ENCODE data around the gene PPP2R2B.

PPP2R2B gene

GRCh38 chr5:146884066-146884626, 5.6 kb upstream of the PPP2R2B start:
- no peak for DNase-seq (ENCODE audit: low read depth)

- no peak for DNase-seq (ENCODE audit: low read depth)
Measured at GRCh38 chr5:146883511-146883910, 5.0 kb upstream of the PPP2R2B start.

DNA sequence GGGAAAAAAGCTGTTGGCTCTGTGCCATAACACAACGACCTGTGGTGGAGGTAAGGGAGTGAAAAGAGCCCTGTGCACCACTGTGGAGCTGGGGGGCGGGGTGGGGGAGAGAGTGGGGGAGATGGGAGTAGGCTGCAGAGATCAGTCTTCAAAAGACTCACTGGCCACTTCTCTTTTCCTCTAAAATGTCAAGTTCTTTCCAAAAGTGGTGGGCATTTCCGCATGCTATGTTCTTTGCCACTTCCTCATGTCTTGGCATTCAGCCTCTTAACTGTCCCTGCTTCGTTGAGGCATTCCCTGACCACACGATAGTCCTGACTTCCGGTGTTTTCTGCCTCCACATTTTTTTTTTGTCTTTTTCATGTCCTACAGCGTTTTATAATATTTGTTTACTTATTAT, 2.4 kb upstream of the PPP2R2B start:
- no peak for DNase-seq (ENCODE audit: low read depth)

GRCh38 chr5:146877783-146878475, 628 bp downstream of the PPP2R2B start:
- DNase-seq (ENCODE audit: low read depth): no peak

GRCh38 chr5:146877178-146877681, 1.3 kb downstream of the PPP2R2B start:
- no peak for DNase-seq (ENCODE audit: low read depth)

DNA sequence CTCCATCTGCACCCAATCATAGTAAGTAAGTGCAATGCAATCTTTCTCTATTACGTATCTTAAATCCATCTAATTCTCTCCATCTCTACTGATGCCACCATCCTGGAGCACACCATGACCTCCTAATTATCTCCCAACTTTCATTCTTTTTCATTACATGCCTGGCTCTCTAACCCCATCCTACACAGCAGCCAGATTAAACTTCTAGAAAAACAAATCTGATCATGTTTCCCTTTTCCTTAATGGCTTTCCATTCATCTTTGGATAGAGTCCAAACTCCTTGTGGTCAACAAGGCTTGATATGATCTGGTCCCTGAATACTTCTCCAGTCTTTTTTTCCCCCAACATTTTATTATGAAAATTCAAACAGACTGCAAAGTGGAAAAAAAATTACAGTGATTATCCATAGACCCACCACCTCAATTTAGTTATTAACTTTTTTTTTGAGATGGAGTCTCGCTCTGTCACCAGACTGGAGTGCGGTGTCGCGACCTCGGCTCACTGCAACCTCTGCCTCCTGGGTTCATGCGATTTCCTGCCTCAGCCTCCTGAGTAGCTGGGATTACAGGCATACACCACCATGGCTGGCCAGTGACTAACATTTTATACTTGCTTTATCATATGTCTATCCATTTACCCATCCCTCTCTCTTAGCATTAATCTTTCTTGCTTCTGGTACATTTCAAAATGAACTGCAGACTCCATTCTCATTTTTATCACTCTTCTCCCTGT, 5.2 kb downstream of the PPP2R2B start:
- DNase-seq (ENCODE audit: low read depth): no peak

DNA sequence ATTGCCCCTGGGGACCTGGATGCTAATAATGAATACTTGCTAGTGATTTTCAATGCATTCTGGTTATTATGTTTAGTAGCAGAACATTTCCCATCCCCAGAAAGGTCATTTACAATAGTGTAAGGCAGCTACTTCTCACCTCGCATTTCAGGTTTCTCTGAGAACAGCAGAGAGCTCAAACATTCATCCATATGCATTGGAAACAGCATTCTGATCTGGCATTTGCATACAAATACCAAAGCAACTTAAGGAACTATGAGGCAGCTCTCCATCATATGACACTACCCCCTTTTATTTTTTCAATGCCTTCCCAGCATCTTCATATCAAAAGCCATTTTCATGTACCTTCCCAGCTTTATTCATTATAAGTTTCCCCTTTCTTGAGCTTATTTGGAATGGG, 6.4 kb downstream of the PPP2R2B start:
- DNase-seq (ENCODE audit: low read depth): no peak

- DNase-seq (ENCODE audit: low read depth): no peak
Measured at GRCh38 chr5:146867996-146868708, 10.4 kb downstream of the PPP2R2B start.

DNA sequence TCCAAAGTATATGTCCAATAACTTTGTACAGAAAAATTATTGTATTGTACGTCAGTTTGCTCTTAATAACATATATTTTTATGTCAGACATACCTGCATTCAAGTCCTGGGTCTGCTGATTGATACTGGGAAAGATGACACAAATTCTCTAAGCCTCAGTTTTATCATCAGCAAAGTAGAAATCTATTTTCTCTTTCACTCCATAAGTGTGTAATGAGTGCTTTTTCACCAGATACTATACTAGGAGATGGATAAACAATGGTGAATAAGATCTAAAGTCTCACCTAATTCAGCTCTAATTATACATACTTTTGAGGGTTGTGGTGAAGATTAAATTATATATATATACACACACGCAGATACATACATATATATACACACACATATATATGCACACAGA, 12.3 kb downstream of the PPP2R2B start:
- DNase-seq (ENCODE audit: low read depth): no peak

- DNase-seq (ENCODE audit: low read depth): no peak
Measured at GRCh38 chr5:146862641-146863040, 15.9 kb downstream of the PPP2R2B start.

DNA sequence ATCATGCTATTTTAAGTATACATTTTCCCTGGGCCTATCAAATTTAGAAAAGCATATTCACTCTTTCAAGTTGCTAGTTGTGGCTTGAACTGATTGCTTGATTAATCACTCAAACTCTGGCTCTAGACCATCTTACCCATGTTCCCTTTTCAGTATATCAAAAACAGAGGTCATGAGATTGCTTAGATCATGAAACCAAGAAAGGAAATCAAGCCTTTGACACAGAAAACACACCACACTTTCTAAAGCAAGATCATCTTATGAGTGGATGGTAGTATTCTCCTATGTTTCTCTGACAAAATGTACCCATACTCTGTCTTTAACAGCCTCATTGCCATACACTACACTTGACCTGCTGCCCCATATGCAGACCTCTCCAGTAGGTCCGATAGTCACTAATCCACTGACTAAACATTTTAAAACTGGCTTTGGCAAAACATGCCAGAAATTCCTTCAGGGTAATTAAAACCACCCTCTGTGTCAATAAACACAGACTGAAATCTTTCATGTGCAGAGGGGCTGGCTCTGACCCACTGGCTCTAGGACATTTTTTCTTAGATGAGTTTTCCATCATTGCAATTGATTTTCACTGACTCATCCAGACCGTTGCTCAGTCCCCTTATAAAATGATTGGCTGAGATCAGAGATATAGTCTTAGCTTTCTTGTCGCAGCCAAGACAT, 18.2 kb downstream of the PPP2R2B start:
- no peak for DNase-seq (ENCODE audit: low read depth)

- no peak for DNase-seq (ENCODE audit: low read depth)
Measured at GRCh38 chr5:146852089-146852488, 26.5 kb downstream of the PPP2R2B start.

DNA sequence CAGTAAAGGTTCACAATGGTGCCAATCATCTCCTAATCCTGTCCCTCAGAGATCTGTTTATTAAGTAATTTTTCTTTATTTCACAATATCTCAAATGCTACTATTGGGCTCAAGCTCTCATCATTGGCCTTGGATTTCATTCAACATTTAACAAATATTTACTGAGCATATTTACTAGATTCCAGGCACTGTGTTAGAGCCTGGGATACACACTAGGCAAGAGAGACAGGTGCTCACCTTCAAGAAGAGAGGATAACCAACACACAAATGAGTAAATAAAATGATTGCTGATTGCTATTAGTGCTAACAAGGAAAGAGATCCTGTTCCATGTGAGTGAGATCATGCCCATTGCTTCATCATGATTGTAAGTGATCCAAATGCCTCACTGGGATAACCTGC, 27.4 kb downstream of the PPP2R2B start:
- DNase-seq (ENCODE audit: low read depth): no peak

DNA sequence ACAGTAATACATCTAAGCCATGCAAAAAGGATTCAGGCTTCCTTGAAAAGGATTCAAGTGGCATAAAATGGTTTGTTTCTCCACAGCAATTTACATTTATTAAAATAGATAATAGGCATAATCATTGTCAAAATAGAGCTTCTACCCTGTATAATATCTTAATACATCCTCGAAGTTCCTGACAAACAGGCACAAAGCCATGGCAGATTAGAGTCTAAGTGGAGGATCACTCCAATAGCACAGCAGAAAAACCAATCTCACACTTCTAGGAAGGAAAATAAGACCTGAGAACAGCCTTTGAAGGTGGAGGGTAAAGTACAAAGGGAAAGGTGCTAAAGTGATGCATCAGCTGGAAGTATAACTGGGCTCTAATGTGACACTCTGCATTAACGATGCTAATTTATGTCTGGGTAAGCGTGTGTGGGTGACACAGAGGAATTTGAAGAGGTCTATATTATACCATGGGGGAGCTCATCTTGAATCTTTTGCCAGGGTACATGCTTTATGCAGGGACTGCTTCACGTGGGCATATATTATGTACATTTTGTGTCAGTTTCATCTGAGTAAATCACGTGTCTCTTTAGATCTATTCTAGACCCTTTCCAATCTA, 28.8 kb downstream of the PPP2R2B start:
- DNase-seq (ENCODE audit: low read depth): no peak

DNA sequence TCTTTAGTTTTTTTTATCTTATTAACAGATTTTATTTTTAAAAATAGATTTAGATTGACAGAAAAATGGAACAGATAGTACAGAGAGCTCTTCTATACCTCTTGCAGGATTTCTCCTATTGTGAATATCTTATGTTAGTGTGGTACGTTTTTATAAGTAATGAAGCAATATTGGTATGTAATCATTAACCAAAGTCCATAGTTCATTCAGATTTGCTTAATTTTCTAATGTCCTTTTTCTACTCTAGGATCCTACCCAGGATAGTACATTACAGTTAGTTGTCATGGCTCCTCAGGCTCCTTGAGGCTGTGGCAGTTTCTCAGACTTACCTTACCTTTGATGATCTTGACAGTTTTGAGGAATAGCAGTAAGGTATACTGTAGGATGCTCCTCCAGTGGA, 30.4 kb downstream of the PPP2R2B start:
- no peak for DNase-seq (ENCODE audit: low read depth)

DNA sequence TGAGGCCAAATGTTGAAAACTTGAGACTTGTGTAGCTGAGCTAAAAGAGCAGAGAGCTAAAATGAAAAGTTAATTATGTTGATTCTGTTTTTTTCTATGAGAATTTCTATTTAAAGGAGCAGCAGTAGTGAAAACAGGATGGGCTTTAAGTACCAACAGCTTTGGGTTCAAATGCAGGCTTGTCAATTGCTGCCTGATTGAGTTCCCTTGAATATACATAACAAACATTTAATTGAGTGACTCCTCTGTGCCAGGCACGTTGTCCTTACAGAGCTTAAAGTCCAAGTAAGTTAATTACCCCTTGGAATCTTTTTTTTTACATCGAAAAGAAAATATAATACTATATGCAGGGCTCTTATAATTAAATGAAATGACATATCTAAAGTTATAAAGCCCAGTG, 38.5 kb downstream of the PPP2R2B start:
- no peak for DNase-seq (ENCODE audit: low read depth)

DNA sequence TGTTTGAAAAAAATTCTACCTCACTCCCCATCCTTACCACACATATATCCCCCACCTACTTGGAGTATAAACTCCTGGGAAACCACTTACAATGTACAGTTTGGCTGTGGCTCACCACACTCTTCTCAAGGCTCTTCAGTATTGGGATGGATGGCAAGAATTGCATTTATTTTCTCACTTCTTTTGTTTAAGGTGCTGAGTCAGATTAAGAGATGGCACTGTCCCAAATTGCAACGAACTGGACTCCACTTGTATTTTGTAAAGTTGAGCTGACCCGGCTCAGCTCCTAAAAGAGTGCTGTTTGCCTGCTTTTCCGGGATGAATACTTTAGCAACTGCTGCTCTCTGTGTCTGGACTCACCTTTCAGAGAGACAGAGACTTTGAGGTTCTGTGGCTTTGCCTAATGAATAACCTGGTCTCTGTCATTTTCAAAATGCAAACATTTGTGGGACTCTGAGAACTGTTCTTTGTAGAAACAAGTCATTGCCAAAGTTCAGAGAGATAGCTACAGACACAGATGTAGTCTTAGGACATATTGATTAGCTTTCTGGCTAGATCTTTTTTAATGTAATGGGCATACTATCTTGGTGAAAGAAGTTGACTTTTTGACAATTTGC, 42.2 kb downstream of the PPP2R2B start:
- no peak for DNase-seq (ENCODE audit: low read depth)

DNA sequence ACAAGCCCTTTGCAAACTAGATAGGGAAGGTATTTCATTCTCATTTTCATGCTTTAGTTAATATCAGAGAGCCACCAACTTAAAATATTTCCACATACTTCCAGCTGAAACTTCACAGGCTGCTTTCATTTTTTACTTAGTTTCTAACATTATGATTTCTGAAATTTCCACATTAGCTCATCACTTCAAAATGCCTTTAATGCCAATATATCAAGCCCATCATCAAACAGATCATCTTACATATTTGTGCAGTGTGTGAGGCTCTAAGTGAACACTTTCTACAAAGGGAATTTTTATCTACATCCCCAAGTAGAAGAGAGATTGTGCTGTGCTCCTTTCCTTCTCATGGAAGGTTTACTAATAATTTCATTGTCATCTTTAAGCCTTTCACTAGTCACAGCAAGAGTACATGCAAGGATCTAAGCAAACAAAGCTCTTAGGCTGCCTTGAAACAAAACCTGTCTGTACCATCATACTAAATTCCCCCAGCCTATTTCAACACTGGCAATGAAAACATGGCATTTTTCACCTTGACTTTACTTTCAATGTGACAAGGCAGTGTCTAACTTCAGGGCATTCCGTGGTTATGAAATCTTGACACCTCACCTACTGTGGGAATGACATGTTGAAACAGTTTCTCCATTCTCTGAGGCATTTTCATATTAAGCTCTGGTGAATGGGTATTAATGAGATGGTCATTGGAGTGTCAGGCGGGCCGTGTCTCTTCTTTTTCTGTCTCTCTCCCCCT, 45.4 kb downstream of the PPP2R2B start:
- no peak for DNase-seq (ENCODE audit: low read depth)

DNA sequence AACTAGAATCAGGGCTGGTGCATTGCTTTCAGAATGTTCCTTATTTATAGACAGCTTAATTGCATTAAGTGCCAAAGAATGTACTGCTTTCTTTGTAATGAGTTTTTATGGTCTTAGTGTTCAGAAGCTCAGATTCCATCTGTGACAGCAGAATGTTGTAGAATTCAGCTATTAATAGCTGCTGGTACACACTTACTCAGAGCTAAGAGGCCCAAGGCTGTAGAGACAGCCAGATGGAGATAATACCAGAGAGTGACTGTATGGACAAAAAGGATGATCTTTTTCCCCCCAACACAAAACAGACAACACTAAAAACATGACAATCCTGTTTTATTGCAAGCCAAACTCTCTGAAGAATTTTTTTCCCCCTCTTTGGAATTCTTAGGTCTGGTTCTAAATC, 50.2 kb downstream of the PPP2R2B start:
- no peak for DNase-seq (ENCODE audit: low read depth)

DNA sequence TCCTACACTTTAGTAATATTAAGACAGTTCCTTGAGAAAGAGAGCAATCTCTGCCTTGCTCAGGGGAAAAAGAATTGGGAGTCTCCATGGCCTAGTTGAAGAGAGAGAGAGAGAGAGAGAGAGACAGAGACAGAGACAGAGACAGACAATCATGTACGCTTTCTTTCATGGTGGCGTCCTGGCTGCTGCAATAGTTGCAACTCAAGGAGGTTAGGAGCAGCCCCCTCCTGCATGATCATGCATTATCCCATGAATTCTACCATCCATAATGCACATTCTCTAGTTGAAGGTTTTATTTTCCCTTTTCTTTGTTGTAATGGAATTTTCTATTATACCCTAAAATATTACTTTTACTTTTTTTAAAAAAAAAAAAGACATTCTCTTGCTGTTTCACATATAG, 50.7 kb downstream of the PPP2R2B start:
- no peak for DNase-seq (ENCODE audit: low read depth)
